ENCODE data around the gene ROPN1B.

DNA sequence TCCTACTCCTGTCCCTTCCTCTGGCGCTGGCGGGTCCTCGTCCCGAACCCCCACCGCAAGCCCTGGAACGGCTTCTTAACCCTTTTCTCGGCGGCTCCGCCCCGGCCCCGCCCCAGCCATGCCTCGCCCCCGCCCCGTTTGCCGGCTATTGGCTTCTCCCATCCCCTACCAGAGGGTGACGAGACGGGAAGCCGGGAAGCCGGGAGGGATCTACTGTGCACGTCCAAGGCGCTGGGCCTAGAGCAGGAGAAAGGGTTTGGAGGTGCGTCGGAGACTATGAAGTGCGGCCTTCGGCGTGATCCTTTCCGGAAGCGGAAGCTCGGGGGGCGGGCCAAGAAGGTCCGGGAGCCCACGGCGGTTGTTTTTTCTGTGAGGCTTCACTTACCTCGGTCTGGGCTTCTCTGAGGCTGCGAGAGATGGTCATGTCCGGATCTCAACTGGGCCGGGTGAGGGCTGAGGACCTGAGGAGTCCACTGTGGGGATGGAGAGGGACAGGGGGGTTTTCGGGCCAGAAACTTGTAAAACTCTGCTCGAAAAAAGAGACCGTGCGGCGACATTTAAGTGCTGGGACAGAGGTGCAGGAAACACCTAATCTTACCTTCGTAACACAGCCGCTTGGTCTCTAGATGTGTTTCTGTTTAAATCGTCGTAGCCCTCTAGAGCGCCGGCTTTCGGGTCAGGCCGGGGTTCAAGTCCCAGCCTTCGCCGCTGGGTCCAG lies 21.4 kb downstream of the ROPN1B start:
- TF ChIP-seq, protein P1, sequence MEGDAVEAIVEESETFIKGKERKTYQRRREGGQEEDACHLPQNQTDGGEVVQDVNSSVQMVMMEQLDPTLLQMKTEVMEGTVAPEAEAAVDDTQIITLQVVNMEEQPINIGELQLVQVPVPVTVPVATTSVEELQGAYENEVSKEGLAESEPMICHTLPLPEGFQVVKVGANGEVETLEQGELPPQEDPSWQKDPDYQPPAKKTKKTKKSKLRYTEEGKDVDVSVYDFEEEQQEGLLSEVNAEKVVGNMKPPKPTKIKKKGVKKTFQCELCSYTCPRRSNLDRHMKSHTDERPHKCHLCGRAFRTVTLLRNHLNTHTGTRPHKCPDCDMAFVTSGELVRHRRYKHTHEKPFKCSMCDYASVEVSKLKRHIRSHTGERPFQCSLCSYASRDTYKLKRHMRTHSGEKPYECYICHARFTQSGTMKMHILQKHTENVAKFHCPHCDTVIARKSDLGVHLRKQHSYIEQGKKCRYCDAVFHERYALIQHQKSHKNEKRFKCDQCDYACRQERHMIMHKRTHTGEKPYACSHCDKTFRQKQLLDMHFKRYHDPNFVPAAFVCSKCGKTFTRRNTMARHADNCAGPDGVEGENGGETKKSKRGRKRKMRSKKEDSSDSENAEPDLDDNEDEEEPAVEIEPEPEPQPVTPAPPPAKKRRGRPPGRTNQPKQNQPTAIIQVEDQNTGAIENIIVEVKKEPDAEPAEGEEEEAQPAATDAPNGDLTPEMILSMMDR (IDR thresholded peaks at IDR 0.05; ENCODE audit: insufficient read depth, low read length), result no peak
- TF ChIP-seq POLR2AphosphoS5 (IDR thresholded peaks at IDR 0.05; ENCODE audit: low read depth), result peak; percentile 55; the same call in 1 of the 2 replicates
